B cell (primary cell): ENCODE measurements around the gene SHMT2.

ENCODE experiments used
- CTCF ChIP-seq: fragments of 200-600 bp; IDR thresholded peaks from one replicate; pipeline ENCODE4 v1.8.0; 2022; ENCODE audit warnings: antibody characterized with exemption, mild to moderate bottlenecking
- EZH2 ChIP-seq: IDR thresholded peaks from 2 replicates; pipeline ENCODE4 v1.6.1; 2012; ENCODE audit warnings: borderline replicate concordance, low read depth, mild to moderate bottlenecking, moderate library complexity, low read length; ENCODE audit not compliant: insufficient read depth, poor library complexity, severe bottlenecking

GRCh38 chr12:57235728-57236131 is 6.2 kb downstream of the SHMT2 start:
- TF ChIP-seq CTCF (no peak), EZH2 (no peak)
